Measurements from ENCODE around the gene HS3ST5.
"Not testable (repeated sequence)": the region's sequence is repeated elsewhere in the genome, so short reads cannot be mapped to it uniquely, and the experiment has no call there.

Gene HS3ST5

GRCh38 chr6:114040871-114041270 is 302.0 kb downstream of the HS3ST5 start:
- DNase-seq (ENCODE audit: insufficient read length, low spot score) (no peak), FAIRE-seq (no peak)
- TF ChIP-seq PAX5 (IDR thresholded peaks at IDR 0.05; ENCODE audit: insufficient read depth, low read length, severe bottlenecking): no peak
- no peak for TF ChIP-seq POU2F2 (IDR thresholded peaks at IDR 0.05; ENCODE audit: low read depth, low read length)

GRCh38 chr6:114039841-114040240 is 303.0 kb downstream of the HS3ST5 start:
- FAIRE-seq: no peak
- no peak for DNase-seq (ENCODE audit: insufficient read length, low spot score)
- TF ChIP-seq PAX5 (IDR thresholded peaks at IDR 0.05; ENCODE audit: insufficient read depth, low read length, severe bottlenecking) (no peak), SPI1 (IDR thresholded peaks at IDR 0.05; ENCODE audit: low read depth, low read length) (no peak), POLR2AphosphoS5 (IDR thresholded peaks at IDR 0.05; ENCODE audit: low read depth, low read length) (no peak), POLR2A (IDR thresholded peaks at IDR 0.05; ENCODE audit: low read depth, low read length) (no peak), TAF1 (IDR thresholded peaks at IDR 0.05; ENCODE audit: low read depth, low read length) (no peak), POU2F2 (IDR thresholded peaks at IDR 0.05; ENCODE audit: low read depth, low read length) (no peak)

- no peak for TF ChIP-seq POLR2AphosphoS5 (IDR thresholded peaks at IDR 0.05; ENCODE audit: low read depth, low read length)
- no peak for TF ChIP-seq TAF1 (IDR thresholded peaks at IDR 0.05; ENCODE audit: low read depth, low read length)
- no peak for TF ChIP-seq PAX5 (IDR thresholded peaks at IDR 0.05; ENCODE audit: insufficient read depth, low read length, severe bottlenecking)
- no peak for TF ChIP-seq SPI1 (IDR thresholded peaks at IDR 0.05; ENCODE audit: low read depth, low read length)
- TF ChIP-seq POU2F2 (IDR thresholded peaks at IDR 0.05; ENCODE audit: low read depth, low read length): no peak
- TF ChIP-seq POLR2A (IDR thresholded peaks at IDR 0.05; ENCODE audit: low read depth, low read length): no peak
- FAIRE-seq (no peak), DNase-seq (ENCODE audit: insufficient read length, low spot score) (no peak)
Measured at GRCh38 chr6:114033606-114034005, 309.2 kb downstream of the HS3ST5 start.

- DNase-seq (ENCODE audit: insufficient read length, low spot score): no peak
- FAIRE-seq: no peak
- TF ChIP-seq PAX5 (IDR thresholded peaks at IDR 0.05; ENCODE audit: insufficient read depth, low read length, severe bottlenecking) (no peak), TAF1 (IDR thresholded peaks at IDR 0.05; ENCODE audit: low read depth, low read length) (no peak), POLR2AphosphoS5 (IDR thresholded peaks at IDR 0.05; ENCODE audit: low read depth, low read length) (no peak), POLR2A (IDR thresholded peaks at IDR 0.05; ENCODE audit: low read depth, low read length) (no peak)
Measured at GRCh38 chr6:114032721-114033120, 310.1 kb downstream of the HS3ST5 start.

GRCh38 chr6:114030767-114031166 is 312.1 kb downstream of the HS3ST5 start:
- DNase-seq (ENCODE audit: insufficient read length, low spot score) (no peak), FAIRE-seq (no peak)
- TF ChIP-seq POLR2A (IDR thresholded peaks at IDR 0.05; ENCODE audit: low read depth, low read length): no peak
- TF ChIP-seq PAX5 (IDR thresholded peaks at IDR 0.05; ENCODE audit: insufficient read depth, low read length, severe bottlenecking): no peak
- TF ChIP-seq POLR2AphosphoS5 (IDR thresholded peaks at IDR 0.05; ENCODE audit: low read depth, low read length): no peak
- TF ChIP-seq SPI1 (IDR thresholded peaks at IDR 0.05; ENCODE audit: low read depth, low read length): no peak
- no peak for TF ChIP-seq POU2F2 (IDR thresholded peaks at IDR 0.05; ENCODE audit: low read depth, low read length)
- no peak for TF ChIP-seq TAF1 (IDR thresholded peaks at IDR 0.05; ENCODE audit: low read depth, low read length)

- FAIRE-seq: no peak
- DNase-seq (ENCODE audit: insufficient read length, low spot score): no peak
Measured at GRCh38 chr6:114024746-114025145, 318.1 kb downstream of the HS3ST5 start.

GRCh38 chr6:114020196-114020595 is 322.6 kb downstream of the HS3ST5 start:
- TF ChIP-seq POU2F2 (IDR thresholded peaks at IDR 0.05; ENCODE audit: low read depth, low read length): no peak
- no peak for TF ChIP-seq POLR2A (IDR thresholded peaks at IDR 0.05; ENCODE audit: low read depth, low read length)
- TF ChIP-seq PAX5 (IDR thresholded peaks at IDR 0.05; ENCODE audit: insufficient read depth, low read length, severe bottlenecking): no peak
- no peak for TF ChIP-seq TAF1 (IDR thresholded peaks at IDR 0.05; ENCODE audit: low read depth, low read length)
- no peak for FAIRE-seq
- no peak for DNase-seq (ENCODE audit: insufficient read length, low spot score)

More at GRCh38 chr6:114024746-114025145, 318.1 kb downstream of the HS3ST5 start:
- no peak for TF ChIP-seq SPI1 (IDR thresholded peaks at IDR 0.05; ENCODE audit: low read depth, low read length)
- TF ChIP-seq PAX5 (IDR thresholded peaks at IDR 0.05; ENCODE audit: insufficient read depth, low read length, severe bottlenecking): no peak
- TF ChIP-seq POLR2A (IDR thresholded peaks at IDR 0.05; ENCODE audit: low read depth, low read length): no peak
- TF ChIP-seq TAF1 (IDR thresholded peaks at IDR 0.05; ENCODE audit: low read depth, low read length): no peak
- no peak for TF ChIP-seq POU2F2 (IDR thresholded peaks at IDR 0.05; ENCODE audit: low read depth, low read length)
- no peak for TF ChIP-seq POLR2AphosphoS5 (IDR thresholded peaks at IDR 0.05; ENCODE audit: low read depth, low read length)

GRCh38 chr6:114017146-114017545 is 325.7 kb downstream of the HS3ST5 start:
- not testable (repeated sequence) for DNase-seq (ENCODE audit: insufficient read length, low spot score); FAIRE-seq

GRCh38 chr6:114014106-114014505 is 328.7 kb downstream of the HS3ST5 start:
- not testable (repeated sequence) for FAIRE-seq; DNase-seq (ENCODE audit: insufficient read length, low spot score)

- FAIRE-seq; DNase-seq (ENCODE audit: insufficient read length, low spot score): not testable (repeated sequence)
Measured at GRCh38 chr6:114011486-114011885, 331.3 kb downstream of the HS3ST5 start.

- DNase-seq (ENCODE audit: insufficient read length, low spot score) (no peak), FAIRE-seq (no peak)
- no peak for TF ChIP-seq POLR2A (IDR thresholded peaks at IDR 0.05; ENCODE audit: low read depth, low read length)
- no peak for TF ChIP-seq TAF1 (IDR thresholded peaks at IDR 0.05; ENCODE audit: low read depth, low read length)
- no peak for TF ChIP-seq POU2F2 (IDR thresholded peaks at IDR 0.05; ENCODE audit: low read depth, low read length)
- TF ChIP-seq PAX5 (IDR thresholded peaks at IDR 0.05; ENCODE audit: insufficient read depth, low read length, severe bottlenecking): no peak
- TF ChIP-seq SPI1 (IDR thresholded peaks at IDR 0.05; ENCODE audit: low read depth, low read length): no peak
- no peak for TF ChIP-seq POLR2AphosphoS5 (IDR thresholded peaks at IDR 0.05; ENCODE audit: low read depth, low read length)
Measured at GRCh38 chr6:114010540-114010939, 332.3 kb downstream of the HS3ST5 start.
